K562 (cell line): Measurements from ENCODE around the gene CST7. TPM values are rescaled to one million over a fixed set of nuclear protein-coding genes. Genes with fewer than 3 reads are reported as not detected.

ENCODE experiments used
- GTF2A2 ChIP-seq: IDR thresholded peaks from 2 replicates; pipeline ENCODE4 v1.6.1; 2016; ENCODE audit warnings: mild to moderate bottlenecking, missing genetic modification characterization, missing compliant biosample characterization
- HDAC8 ChIP-seq: fragments of 450-650 bp; IDR thresholded peaks from 2 replicates; pipeline ENCODE4 v1.6.1; 2016; ENCODE audit warnings: mild to moderate bottlenecking, missing genetic modification characterization, moderate library complexity, missing compliant biosample characterization
- YY1 ChIP-seq, 3 experiments: IDR thresholded peaks; 2 replicates each; pipeline ENCODE4 v1.6.1; 2011; ENCODE audit warnings: low read length in 2 of 3, mild to moderate bottlenecking in 2 of 3, moderate library complexity in 2 of 3, borderline replicate concordance in 1 of 3, control low read depth in 1 of 3, low read depth in 1 of 3; ENCODE audit not compliant: insufficient read depth in 3 of 3, insufficient replicate concordance in 2 of 3, control insufficient read depth in 1 of 3, insufficient read length in 1 of 3; ENCODE audit errors: extremely low read depth in 1 of 3
- polyA plus RNA-seq, 8 experiments: library from polyadenylated mRNA; depleted of rRNA in 4 of 8; stranded (reverse) in 5 of 8; unstranded in 3 of 8; fragments of >200 nt; fragmentation: Nextera tagmentation in 2 of 8; fragmentation: Illumina TruSeq in 1 of 8; extraction: Ambion mirVana in 2 of 8; extraction: Trizol in 1 of 8; gene quantifications; 2 replicates each; pipeline versions ENCODE4 v1.2.1 to v1.2.3, GENCODE V29; 2011 to 2014; ENCODE audit warnings: inconsistent platforms in 1 of 8, missing spikeins in 1 of 8
- total RNA-seq, 7 experiments: library from RNA; depleted of rRNA in 6 of 7; stranded (reverse); fragments of >200 nt in 6 of 7; fragmentation: Illumina TruSeq in 2 of 7; extraction: Trizol in 2 of 7; gene quantifications; 2 replicates each; pipeline versions ENCODE4 v1.2.1 to v1.2.3, GENCODE V29; 2011 to 2021; ENCODE audit warnings: low replicate concordance in 1 of 7
- TF ChIP-seq, protein P1 (sequence below): fragments of 450-650 bp; IDR thresholded peaks from 2 replicates; pipeline ENCODE4 v1.6.1; 2016; ENCODE audit warnings: mild to moderate bottlenecking, moderate library complexity
- TF ChIP-seq, protein P2 (sequence below), 3 experiments: IDR thresholded peaks in 2 of 3; conservative IDR thresholded peaks in 1 of 3; 2 replicates each; pipeline ENCODE4 v1.5.1; 2011 to 2012; ENCODE audit warnings: low read length in 3 of 3, mild to moderate bottlenecking in 3 of 3, control low read depth in 2 of 3, improper control_type of control experiment in 1 of 3, inconsistent platforms in 1 of 3, low read depth in 1 of 3, mixed read lengths in 1 of 3, moderate library complexity in 1 of 3; ENCODE audit not compliant: insufficient read depth in 2 of 3
- TF ChIP-seq, protein P3 (sequence below): fragments of 450-650 bp; IDR thresholded peaks from 2 replicates; pipeline ENCODE4 v1.6.1; 2014; ENCODE audit warnings: low read depth, mild to moderate bottlenecking, moderate library complexity, borderline replicate concordance
- TF ChIP-seq, protein P4 (sequence below): fragments of 450-650 bp; IDR thresholded peaks from 2 replicates; pipeline ENCODE4 v1.6.1; 2016; ENCODE audit warnings: antibody characterized with exemption

Gene CST7
- total and polyA plus RNA-seq, 9 of the 15 experiments (the other 6 are each of a cell fraction or from before 2014, with no cell fraction given) = not detected

DNA sequence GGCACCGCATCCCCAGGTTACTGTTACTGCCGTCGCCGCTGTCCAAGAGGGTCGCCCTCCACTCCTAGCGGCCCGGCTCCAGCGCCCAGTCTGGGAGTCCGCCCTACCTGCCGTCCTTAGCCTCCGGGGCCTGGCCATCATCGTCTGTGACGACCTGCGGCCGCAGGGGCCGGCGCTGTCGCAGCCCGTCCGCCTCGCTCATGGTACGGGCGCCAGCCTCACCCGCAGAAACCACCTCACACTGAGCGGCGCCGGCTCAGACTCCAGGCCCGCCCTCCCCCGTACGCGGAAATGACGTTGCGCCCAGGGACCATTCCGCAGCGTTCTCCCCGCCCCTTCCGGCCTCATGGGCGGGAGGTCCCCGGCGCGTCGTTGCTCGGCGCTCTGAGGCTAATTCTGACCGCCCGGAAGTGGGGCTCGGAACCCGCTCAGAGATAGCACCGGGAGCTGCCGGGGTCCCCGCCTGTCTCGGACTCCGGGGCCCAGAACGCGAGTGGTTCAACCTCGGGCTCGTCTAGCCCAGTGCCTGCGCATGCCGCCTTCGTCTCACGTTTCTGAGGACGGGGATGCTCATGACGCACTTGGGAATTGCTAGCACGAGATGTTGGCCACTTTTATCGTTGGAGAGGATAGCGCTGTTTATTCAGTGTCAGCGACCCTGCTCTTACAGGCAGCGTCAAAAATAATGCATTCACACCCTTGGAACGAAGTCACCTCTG is 43.6 kb downstream of the CST7 start, which contains the start of gene APMAP (continued):
- TF ChIP-seq, protein P1, sequence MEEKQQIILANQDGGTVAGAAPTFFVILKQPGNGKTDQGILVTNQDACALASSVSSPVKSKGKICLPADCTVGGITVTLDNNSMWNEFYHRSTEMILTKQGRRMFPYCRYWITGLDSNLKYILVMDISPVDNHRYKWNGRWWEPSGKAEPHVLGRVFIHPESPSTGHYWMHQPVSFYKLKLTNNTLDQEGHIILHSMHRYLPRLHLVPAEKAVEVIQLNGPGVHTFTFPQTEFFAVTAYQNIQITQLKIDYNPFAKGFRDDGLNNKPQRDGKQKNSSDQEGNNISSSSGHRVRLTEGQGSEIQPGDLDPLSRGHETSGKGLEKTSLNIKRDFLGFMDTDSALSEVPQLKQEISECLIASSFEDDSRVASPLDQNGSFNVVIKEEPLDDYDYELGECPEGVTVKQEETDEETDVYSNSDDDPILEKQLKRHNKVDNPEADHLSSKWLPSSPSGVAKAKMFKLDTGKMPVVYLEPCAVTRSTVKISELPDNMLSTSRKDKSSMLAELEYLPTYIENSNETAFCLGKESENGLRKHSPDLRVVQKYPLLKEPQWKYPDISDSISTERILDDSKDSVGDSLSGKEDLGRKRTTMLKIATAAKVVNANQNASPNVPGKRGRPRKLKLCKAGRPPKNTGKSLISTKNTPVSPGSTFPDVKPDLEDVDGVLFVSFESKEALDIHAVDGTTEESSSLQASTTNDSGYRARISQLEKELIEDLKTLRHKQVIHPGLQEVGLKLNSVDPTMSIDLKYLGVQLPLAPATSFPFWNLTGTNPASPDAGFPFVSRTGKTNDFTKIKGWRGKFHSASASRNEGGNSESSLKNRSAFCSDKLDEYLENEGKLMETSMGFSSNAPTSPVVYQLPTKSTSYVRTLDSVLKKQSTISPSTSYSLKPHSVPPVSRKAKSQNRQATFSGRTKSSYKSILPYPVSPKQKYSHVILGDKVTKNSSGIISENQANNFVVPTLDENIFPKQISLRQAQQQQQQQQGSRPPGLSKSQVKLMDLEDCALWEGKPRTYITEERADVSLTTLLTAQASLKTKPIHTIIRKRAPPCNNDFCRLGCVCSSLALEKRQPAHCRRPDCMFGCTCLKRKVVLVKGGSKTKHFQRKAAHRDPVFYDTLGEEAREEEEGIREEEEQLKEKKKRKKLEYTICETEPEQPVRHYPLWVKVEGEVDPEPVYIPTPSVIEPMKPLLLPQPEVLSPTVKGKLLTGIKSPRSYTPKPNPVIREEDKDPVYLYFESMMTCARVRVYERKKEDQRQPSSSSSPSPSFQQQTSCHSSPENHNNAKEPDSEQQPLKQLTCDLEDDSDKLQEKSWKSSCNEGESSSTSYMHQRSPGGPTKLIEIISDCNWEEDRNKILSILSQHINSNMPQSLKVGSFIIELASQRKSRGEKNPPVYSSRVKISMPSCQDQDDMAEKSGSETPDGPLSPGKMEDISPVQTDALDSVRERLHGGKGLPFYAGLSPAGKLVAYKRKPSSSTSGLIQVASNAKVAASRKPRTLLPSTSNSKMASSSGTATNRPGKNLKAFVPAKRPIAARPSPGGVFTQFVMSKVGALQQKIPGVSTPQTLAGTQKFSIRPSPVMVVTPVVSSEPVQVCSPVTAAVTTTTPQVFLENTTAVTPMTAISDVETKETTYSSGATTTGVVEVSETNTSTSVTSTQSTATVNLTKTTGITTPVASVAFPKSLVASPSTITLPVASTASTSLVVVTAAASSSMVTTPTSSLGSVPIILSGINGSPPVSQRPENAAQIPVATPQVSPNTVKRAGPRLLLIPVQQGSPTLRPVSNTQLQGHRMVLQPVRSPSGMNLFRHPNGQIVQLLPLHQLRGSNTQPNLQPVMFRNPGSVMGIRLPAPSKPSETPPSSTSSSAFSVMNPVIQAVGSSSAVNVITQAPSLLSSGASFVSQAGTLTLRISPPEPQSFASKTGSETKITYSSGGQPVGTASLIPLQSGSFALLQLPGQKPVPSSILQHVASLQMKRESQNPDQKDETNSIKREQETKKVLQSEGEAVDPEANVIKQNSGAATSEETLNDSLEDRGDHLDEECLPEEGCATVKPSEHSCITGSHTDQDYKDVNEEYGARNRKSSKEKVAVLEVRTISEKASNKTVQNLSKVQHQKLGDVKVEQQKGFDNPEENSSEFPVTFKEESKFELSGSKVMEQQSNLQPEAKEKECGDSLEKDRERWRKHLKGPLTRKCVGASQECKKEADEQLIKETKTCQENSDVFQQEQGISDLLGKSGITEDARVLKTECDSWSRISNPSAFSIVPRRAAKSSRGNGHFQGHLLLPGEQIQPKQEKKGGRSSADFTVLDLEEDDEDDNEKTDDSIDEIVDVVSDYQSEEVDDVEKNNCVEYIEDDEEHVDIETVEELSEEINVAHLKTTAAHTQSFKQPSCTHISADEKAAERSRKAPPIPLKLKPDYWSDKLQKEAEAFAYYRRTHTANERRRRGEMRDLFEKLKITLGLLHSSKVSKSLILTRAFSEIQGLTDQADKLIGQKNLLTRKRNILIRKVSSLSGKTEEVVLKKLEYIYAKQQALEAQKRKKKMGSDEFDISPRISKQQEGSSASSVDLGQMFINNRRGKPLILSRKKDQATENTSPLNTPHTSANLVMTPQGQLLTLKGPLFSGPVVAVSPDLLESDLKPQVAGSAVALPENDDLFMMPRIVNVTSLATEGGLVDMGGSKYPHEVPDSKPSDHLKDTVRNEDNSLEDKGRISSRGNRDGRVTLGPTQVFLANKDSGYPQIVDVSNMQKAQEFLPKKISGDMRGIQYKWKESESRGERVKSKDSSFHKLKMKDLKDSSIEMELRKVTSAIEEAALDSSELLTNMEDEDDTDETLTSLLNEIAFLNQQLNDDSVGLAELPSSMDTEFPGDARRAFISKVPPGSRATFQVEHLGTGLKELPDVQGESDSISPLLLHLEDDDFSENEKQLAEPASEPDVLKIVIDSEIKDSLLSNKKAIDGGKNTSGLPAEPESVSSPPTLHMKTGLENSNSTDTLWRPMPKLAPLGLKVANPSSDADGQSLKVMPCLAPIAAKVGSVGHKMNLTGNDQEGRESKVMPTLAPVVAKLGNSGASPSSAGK = peak; percentile 93
- TF ChIP-seq, protein P2, sequence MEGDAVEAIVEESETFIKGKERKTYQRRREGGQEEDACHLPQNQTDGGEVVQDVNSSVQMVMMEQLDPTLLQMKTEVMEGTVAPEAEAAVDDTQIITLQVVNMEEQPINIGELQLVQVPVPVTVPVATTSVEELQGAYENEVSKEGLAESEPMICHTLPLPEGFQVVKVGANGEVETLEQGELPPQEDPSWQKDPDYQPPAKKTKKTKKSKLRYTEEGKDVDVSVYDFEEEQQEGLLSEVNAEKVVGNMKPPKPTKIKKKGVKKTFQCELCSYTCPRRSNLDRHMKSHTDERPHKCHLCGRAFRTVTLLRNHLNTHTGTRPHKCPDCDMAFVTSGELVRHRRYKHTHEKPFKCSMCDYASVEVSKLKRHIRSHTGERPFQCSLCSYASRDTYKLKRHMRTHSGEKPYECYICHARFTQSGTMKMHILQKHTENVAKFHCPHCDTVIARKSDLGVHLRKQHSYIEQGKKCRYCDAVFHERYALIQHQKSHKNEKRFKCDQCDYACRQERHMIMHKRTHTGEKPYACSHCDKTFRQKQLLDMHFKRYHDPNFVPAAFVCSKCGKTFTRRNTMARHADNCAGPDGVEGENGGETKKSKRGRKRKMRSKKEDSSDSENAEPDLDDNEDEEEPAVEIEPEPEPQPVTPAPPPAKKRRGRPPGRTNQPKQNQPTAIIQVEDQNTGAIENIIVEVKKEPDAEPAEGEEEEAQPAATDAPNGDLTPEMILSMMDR (IDR thresholded peaks at IDR 0.05 in 2 of 3, conservative IDR thresholded peaks at IDR 0.05 in 1 of 3; ENCODE audit: insufficient read depth in 2 of 3, low read depth in 1 of 3, low read length in 3 of 3) = no peak
- TF ChIP-seq, protein P3, sequence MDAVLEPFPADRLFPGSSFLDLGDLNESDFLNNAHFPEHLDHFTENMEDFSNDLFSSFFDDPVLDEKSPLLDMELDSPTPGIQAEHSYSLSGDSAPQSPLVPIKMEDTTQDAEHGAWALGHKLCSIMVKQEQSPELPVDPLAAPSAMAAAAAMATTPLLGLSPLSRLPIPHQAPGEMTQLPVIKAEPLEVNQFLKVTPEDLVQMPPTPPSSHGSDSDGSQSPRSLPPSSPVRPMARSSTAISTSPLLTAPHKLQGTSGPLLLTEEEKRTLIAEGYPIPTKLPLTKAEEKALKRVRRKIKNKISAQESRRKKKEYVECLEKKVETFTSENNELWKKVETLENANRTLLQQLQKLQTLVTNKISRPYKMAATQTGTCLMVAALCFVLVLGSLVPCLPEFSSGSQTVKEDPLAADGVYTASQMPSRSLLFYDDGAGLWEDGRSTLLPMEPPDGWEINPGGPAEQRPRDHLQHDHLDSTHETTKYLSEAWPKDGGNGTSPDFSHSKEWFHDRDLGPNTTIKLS = peak; percentile 57; the same call in 1 of the 2 replicates
- TF ChIP-seq, protein P4, sequence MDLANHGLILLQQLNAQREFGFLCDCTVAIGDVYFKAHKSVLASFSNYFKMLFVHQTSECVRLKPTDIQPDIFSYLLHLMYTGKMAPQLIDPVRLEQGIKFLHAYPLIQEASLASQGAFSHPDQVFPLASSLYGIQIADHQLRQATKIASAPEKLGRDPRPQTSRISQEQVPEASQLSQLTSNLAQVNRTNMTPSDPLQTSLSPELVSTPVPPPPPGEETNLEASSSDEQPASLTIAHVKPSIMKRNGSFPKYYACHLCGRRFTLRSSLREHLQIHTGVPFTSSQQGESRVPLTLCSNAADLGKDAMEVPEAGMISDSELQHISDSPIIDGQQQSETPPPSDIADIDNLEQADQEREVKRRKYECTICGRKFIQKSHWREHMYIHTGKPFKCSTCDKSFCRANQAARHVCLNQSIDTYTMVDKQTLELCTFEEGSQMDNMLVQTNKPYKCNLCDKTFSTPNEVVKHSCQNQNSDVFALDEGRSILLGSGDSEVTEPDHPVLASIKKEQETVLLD = peak; percentile 59; the same call in 1 of the 2 replicates
- TF ChIP-seq YY1 (IDR thresholded peaks at IDR 0.05; ENCODE audit: borderline replicate concordance in 1 of 3, control insufficient read depth in 1 of 3, extremely low read depth in 1 of 3, insufficient read depth in 3 of 3, insufficient read length in 1 of 3, insufficient replicate concordance in 2 of 3, low read depth in 1 of 3, low read length in 2 of 3) (peak in 2 of 3 experiments; percentile 30 to 44), HDAC8 (tag) (no peak), GTF2A2 (tag) (no peak)
